Sigmoid colon (tissue), 4 donors: Measurements from ENCODE around the gene TTC39B.

Experiments used
- CTCF ChIP-seq, 4 experiments: fragments of 450-650 bp in 3 of 4; fragments of 200-600 bp in 1 of 4; IDR thresholded peaks; one replicate each; pipeline ENCODE4 v1.5.1; 2016 to 2019; ENCODE audit warnings: antibody characterized with exemption in 4 of 4, mild to moderate bottlenecking in 3 of 4, moderate library complexity in 2 of 4
- EP300 ChIP-seq, 4 donors: sonication (generic); formaldehyde crosslinking; IDR thresholded peaks; one replicate each; pipeline ENCODE4 v1.6.1; 2017; ENCODE audit warnings: antibody characterized with exemption in 4 of 4
- POLR2A ChIP-seq, 2 donors: fragments of 450-650 bp; IDR thresholded peaks; one replicate each; pipeline ENCODE4 v1.6.1; 2016; ENCODE audit warnings: antibody characterized with exemption in 2 of 2, mild to moderate bottlenecking in 2 of 2, moderate library complexity in 2 of 2
- POLR2AphosphoS5 ChIP-seq, 4 donors: sonication (generic); formaldehyde crosslinking; IDR thresholded peaks; one replicate each; pipeline ENCODE4 v1.6.1; 2017; ENCODE audit warnings: antibody characterized with exemption in 4 of 4

- no peak for TF ChIP-seq CTCF (IDR thresholded peaks at IDR 0.05)
- TF ChIP-seq POLR2A (IDR thresholded peaks at IDR 0.05) = no peak
- TF ChIP-seq EP300 (IDR thresholded peaks at IDR 0.05) = no peak
- TF ChIP-seq POLR2AphosphoS5 (IDR thresholded peaks at IDR 0.05) = no peak
Observed at GRCh38 chr9:15268782-15269181, 38.2 kb downstream of the TTC39B start.
